ENCODE measurements around the gene ZFAND2B.

- TF ChIP-seq POLR2A (IDR thresholded peaks at IDR 0.05; ENCODE audit: borderline replicate concordance, extremely low read depth, insufficient read depth, insufficient read length) (no peak), REST (IDR thresholded peaks at IDR 0.05; ENCODE audit: low read depth) (no peak), RAD21 (IDR thresholded peaks at IDR 0.05; ENCODE audit: low read depth) (no peak), EZH2 (IDR thresholded peaks at IDR 0.05) (no peak), CTCF (IDR thresholded peaks at IDR 0.05 in 2 of 3, conservative IDR thresholded peaks at IDR 0.05 in 1 of 3; ENCODE audit: borderline replicate concordance in 1 of 3, insufficient read depth in 1 of 3, low read depth in 2 of 3, low read length in 2 of 3) (no peak)
These were observed 45.5 kb upstream of the ZFAND2B start for GRCh38 chr2:219161097-219161496.
